ENCODE measurements around the gene WNT10A.
"Not testable (repeated sequence)": the region's sequence is repeated elsewhere in the genome, so short reads cannot be mapped to it uniquely, and the experiment has no call there.

The WNT10A gene

GRCh38 chr2:218927876-218928275 lies 47.2 kb downstream of the WNT10A start:
- no peak overlapping the region for H3K9ac ChIP-seq (ENCODE audit: low read length)
- no peak for DNase-seq (ENCODE audit: low read depth)
- no peak overlapping the region for H3K4me3 ChIP-seq (ENCODE audit: low read length)
- H3K36me3 ChIP-seq (ENCODE audit: control insufficient read depth, insufficient read depth, low read length, severe bottlenecking) = no peaks in the 10 kb centered on the region
- peaks cover 40% of the 10 kb centered on the region for H3K27me3 ChIP-seq (replicated peaks; ENCODE audit: control insufficient read depth, insufficient read depth, low read length)
- H3K9me3 ChIP-seq (ENCODE audit: control insufficient read depth, low read length) = peaks cover 7% of the 10 kb centered on the region
- no peaks in the 10 kb centered on the region for H3K4me1 ChIP-seq (ENCODE audit: control insufficient read depth, insufficient read depth, low read length)

GRCh38 chr2:218930488-218930887 lies 49.8 kb downstream of the WNT10A start:
- H3K9ac ChIP-seq (ENCODE audit: low read length); H3K9me3 ChIP-seq (ENCODE audit: control insufficient read depth, low read length); H3K4me3 ChIP-seq (ENCODE audit: low read length); DNase-seq (ENCODE audit: low read depth); H3K4me1 ChIP-seq (ENCODE audit: control insufficient read depth, insufficient read depth, low read length); H3K36me3 ChIP-seq (ENCODE audit: control insufficient read depth, insufficient read depth, low read length, severe bottlenecking): not testable (repeated sequence)
- H3K27me3 ChIP-seq (replicated peaks; ENCODE audit: control insufficient read depth, insufficient read depth, low read length) = peaks cover 39% of the 10 kb centered on the region

DNA sequence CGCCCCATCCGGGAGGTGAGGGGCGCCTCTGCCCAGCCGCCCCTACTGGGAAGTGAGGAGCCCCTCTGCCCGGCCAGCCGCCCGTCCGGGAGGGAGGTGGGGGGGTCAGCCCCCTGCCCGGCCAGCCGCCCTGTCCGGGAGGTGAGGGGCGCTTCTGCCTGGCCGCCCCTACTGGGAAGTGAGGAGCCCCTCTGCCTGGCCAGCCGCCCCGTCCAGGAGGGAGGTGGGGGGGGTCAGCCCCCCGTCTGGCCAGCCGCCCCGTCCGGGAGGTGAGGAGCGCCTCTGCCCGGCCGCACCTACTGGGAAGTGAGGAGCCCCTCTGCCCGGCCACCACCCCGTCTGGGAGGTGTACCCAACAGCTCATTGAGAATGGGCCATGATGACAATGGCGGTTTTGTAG lies 51.1 kb downstream of the WNT10A start:
- not testable (repeated sequence) for H3K4me1 ChIP-seq (ENCODE audit: control insufficient read depth, insufficient read depth, low read length); DNase-seq (ENCODE audit: low read depth)
- H3K27me3 ChIP-seq (replicated peaks; ENCODE audit: control insufficient read depth, insufficient read depth, low read length) = peaks cover 42% of the 10 kb centered on the region

More for the DNA sequence above, 51.1 kb downstream of the WNT10A start:
- not testable (repeated sequence) for H3K36me3 ChIP-seq (ENCODE audit: control insufficient read depth, insufficient read depth, low read length, severe bottlenecking); H3K4me3 ChIP-seq (ENCODE audit: low read length); H3K9me3 ChIP-seq (ENCODE audit: control insufficient read depth, low read length); H3K9ac ChIP-seq (ENCODE audit: low read length)
